HG03342 (cell line): ENCODE data around the gene SPAG16.

Experiments used
- ATAC-seq: cut with Tn5 transposase; IDR thresholded peaks from one replicate; pipeline ENCODE4 v1.9.1; 2021; ENCODE audit warnings: mild to moderate bottlenecking, moderate library complexity; ENCODE audit not compliant: unreplicated experiment

Gene SPAG16

DNA sequence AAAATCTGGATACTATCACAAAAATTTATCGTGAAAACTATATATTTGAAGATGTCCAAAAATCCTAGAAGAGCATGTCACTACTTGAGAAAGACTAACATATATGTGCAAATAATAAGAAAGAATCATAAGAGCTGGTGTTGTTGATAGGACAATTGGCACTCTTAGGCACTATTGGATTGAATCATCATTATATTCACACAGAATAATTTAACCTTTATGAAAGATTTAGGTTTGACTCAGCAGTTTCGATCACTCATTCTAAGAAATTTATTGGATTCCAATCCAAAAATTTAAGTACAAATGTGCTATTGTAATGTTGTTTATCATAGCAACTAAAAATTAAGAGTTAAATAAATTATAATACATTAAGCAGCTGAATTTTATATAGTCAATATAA, 503.6 kb downstream of the SPAG16 start:
- peak; percentile 72 for ATAC-seq

DNA sequence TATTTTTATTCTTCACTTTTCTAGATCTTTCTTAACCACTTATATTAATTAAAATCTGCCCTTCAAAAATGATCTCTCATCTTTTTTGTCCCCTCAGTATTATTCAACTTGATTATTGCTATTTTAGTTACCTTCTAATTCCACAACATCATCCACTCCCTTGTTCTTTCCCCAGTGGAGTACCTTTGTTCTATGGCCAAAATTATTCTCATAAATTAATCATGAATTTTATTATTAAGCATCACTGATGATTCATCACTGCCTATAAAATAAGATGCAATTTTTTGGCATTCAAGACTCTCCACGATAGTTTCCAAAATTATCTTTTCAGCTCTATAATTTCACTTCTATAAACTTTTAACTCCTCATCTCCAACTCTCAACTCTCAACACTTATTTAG, 505.7 kb downstream of the SPAG16 start:
- ATAC-seq = no peak

GRCh38 chr2:213792045-213792444, 507.8 kb downstream of the SPAG16 start:
- no peak for ATAC-seq

DNA sequence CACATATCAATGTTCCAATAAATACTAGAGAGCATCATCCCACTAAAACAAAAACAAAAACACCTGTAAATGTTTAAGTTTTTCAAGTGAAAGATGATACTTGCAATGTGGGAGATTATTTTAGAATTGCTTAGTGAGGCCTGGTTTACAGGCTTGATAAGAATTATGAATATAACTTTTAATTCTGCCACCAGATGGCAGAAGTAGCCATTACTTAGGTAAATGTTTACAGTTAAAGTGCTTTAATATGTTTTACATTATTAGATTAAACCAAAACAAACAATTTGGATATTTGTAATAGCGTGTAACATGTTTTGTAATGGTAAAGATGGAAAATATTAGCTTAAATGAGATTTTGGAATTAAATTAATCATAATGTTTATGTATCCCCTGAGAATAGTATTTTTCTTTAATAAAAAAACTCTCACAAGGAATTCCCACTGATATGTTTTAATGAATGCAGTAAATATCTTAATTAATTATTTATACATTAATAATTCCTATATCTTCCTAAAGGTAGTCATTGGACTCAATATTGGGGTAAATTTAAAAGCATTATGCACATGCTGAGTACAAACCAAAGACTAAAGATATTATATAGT, 522.0 kb downstream of the SPAG16 start:
- ATAC-seq = no peak

GRCh38 chr2:213816583-213816982, 532.3 kb downstream of the SPAG16 start:
- no peak for ATAC-seq

- ATAC-seq = no peak
Measured at GRCh38 chr2:213818436-213818835, 534.2 kb downstream of the SPAG16 start.

DNA sequence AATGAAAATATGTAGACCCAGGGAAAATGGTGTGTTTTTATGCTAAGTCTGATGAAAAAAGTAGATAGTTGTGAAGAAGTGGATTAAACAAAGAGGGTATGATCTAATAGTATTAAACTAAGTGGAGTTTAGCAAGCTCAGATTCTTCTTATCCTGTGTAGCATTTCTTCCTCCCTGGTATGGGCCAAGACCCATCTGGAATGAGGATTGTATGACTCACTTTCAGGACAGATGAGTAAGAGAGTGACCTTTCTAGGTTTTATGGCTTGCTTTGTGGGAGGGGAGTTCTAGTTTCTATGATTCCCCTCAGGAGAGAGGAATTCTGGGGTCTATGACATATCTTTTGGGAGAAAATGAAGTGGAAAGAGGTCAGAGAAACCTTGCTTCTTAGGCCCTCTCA, 550.1 kb downstream of the SPAG16 start:
- ATAC-seq = no peak

DNA sequence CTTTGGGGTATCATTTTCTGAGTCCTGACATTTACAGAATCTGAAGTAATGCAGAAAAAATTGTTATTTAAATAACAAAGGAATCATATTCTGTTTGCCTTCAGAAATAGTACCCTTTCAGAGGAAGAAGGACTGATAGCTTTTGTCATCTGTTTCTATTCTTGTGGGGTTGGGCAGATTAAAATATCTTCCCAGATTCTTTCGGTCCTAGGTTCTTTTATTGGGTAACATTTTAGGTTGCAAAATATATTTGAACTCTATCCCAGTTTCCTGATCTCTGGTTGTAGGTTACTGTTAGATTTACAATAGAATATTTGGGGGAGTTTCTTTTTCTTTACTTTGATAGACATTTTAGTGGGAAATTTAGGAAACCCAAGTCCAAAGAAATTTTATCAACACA, 550.5 kb downstream of the SPAG16 start:
- no peak for ATAC-seq

GRCh38 chr2:213846856-213847255, 562.6 kb downstream of the SPAG16 start:
- no peak for ATAC-seq

DNA sequence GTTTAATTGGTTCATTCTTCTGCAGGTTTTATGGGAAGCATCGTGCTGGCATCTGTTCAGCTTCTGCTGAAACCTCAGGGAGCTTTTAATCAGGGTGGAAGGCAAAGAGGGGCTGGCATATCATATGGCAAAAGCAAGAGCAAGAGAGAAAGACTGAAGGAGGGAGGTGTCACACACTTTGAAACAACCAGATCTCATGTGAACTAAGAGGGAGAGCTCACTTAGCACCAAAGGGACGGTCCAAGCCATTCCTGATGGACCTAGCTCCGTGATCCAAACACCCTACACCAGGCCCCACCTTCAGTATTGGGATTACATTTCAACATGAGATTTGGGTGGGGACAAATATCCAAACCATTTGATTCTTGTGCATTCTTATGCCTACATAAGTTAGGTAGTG, 563.1 kb downstream of the SPAG16 start:
- no peak for ATAC-seq

GRCh38 chr2:213848631-213849030, 564.4 kb downstream of the SPAG16 start:
- ATAC-seq = no peak

GRCh38 chr2:213861638-213862037, 577.4 kb downstream of the SPAG16 start:
- no peak for ATAC-seq

DNA sequence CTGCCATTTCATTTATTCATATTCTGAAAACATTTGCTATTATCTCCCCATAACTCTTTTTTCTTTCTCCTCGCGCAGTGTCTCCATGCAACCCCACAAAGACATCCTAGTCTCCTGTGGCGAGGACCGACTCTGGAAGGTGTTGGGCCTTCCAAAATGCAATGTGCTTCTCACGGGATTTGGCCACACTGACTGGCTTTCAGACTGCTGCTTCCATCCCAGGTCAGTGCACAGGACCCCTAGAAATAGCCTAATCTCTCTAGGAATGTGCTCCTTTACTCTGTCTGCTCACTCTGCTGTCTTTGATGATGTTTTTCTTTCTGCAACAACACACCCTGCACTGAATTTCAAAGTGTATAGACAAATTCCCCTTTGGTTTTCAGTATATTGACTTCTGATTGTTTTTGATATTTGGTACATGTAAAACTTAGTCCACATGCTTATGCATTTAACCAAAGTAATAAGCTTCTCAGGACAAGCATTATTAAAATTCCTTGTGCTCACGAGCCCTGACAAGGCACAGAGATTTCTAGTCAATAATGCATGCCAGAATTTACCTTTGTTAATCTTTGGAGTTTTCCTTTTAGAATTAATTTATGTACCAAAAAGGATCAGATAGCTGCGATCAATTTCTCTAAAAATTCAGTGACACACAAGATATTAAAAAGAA, 578.3 kb downstream of the SPAG16 start:
- no peak for ATAC-seq

DNA sequence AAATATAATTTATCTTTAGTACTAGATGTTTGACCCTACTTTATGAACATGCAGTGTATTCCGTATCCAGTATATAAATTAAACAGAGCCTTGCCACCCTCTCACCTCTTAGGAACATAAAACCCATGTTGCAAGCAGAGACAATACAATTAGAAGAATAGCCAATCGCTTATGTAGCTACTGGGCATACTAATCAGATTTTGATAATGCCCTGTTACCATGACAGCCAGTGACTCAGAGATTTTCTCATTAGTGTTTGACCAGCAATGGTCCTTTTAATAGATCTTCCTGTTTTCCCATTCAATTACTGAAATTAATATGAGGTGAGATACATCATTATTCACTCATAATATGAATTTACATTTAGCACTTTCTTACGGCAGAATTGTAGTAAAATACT, 579.3 kb downstream of the SPAG16 start:
- no peak for ATAC-seq

- no peak for ATAC-seq
Measured at GRCh38 chr2:213868526-213868925, 584.3 kb downstream of the SPAG16 start.

DNA sequence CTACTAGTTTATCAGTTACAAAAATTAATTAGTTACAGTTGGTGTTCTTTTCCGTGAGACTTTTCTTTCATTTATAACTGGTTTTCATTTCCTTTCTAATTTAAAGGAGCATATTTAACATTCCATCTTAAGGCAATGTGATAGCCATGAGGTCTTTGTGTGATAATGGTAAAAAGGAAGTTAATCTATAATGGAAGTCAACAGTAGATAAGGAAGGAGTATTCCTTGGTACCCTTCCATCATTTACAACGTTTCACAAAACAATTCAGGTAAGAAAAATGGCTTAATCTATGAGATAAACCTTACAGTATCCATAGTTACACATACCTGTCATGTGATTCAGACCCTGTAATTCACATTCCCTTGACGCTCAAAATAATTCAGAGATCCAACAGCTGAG, 601.2 kb downstream of the SPAG16 start:
- no peak for ATAC-seq

- ATAC-seq = no peak
Measured at GRCh38 chr2:213914510-213914909, 630.2 kb downstream of the SPAG16 start.

- no peak for ATAC-seq
Measured at GRCh38 chr2:213920014-213920413, 635.8 kb downstream of the SPAG16 start.

- no peak for ATAC-seq
Measured at GRCh38 chr2:213923543-213923942, 639.3 kb downstream of the SPAG16 start.

DNA sequence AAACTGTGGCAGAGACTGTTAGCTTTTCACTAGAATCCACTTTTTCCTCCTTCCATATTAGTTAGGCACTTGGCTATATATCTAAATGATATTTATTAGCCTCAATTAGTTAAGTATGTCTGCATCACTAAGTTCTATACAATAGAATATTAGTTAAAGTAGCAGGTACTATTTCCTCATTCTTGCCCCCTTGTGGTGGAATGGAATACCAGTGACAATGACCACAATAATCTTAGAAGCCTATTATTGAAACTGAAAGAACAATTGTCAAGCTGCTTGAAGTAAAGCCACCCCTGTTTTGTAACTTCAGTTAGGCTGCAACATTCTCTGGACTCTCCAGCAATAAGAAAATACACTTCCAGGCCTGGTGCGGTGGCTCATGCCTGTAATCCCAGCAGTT, 650.3 kb downstream of the SPAG16 start:
- ATAC-seq = peak; percentile 100

DNA sequence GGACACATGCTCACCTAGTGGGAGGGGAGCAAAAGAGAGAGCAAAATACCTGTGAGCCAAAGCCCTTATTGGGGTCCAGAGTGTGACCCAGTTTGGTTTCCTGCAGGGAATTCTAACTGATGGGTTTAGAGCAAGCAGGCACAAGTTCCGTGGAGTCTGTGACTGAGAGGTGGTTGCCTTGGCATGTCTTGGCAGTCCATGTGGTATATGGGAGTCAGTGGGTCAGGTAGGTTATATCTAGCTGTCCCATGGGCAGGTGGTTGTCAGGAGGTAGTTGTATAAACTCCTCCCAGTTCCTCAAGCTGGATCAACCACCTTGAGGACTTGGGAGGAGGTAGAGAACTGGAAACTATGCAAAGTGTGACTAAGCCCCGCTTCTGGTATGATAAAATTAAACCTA, 673.8 kb downstream of the SPAG16 start:
- no peak for ATAC-seq

- peak; percentile 73 for ATAC-seq
Measured at GRCh38 chr2:213959589-213959988, 675.3 kb downstream of the SPAG16 start.

- ATAC-seq = no peak
Measured at GRCh38 chr2:213971536-213971935, 687.3 kb downstream of the SPAG16 start.
